ENCODE data around the gene PGAP3.

GRCh38 chr17:39626171-39627046 lies 61.4 kb downstream of the PGAP3 start, which contains the start of gene PPP1R1B:
- TF ChIP-seq TAF1 (IDR thresholded peaks at IDR 0.05; ENCODE audit: borderline replicate concordance, low read depth, low read length), result no peak
- TF ChIP-seq POLR2A (IDR thresholded peaks at IDR 0.05; ENCODE audit: low read depth, low read length), result no peak
- TF ChIP-seq POLR2AphosphoS5 (IDR thresholded peaks at IDR 0.05; ENCODE audit: low read depth, low read length), result no peak
